Left lung (tissue), 10 donors: ENCODE data around the gene PIK3R1. TPM values are rescaled to one million over a fixed set of nuclear protein-coding genes. Genes with fewer than 3 reads are reported as not detected.
A peak's percentile ranks its signal among the peaks of the same experiment; 100 is the strongest.

Source experiments
- ATAC-seq: fragments of 200-7000 bp; cut with Tn5 transposase; one replicate; pipeline ENCODE4 v1.9.1; 2020; ENCODE audit warnings: moderate library complexity
- DNase-seq, 4 donors: peaks; one replicate each; pipeline ENCODE4 v3.0.0-alpha.2; 2013 to 2020
- H3K27ac ChIP-seq, 2 donors: fragments of 200-600 bp; sonication (generic) in 1 of 2; one replicate each; pipeline versions ENCODE4 v1.5.0 to v1.8.0; 2020 to 2021
- H3K27me3 ChIP-seq, 2 donors: fragments of 200-600 bp; sonication (generic) in 1 of 2; one replicate each; pipeline versions ENCODE4 v1.5.0 to v1.8.0; 2020 to 2021
- H3K36me3 ChIP-seq, 2 donors: fragments of 200-600 bp; sonication (generic) in 1 of 2; one replicate each; pipeline versions ENCODE4 v1.5.0 to v1.8.0; 2020 to 2021
- H3K4me1 ChIP-seq, 2 donors: fragments of 200-600 bp; one replicate each; pipeline ENCODE4 v1.8.0; 2021
- H3K4me3 ChIP-seq, 2 donors: fragments of 200-600 bp; sonication (generic) in 1 of 2; one replicate each; pipeline versions ENCODE4 v1.5.0 to v1.8.0; 2020 to 2021; ENCODE audit warnings: mild to moderate bottlenecking in 1 of 2
- H3K9me3 ChIP-seq, 2 donors: fragments of 200-600 bp; sonication (generic) in 1 of 2; one replicate each; pipeline versions ENCODE4 v1.5.0 to v1.8.0; 2020 to 2021
- intact Hi-C, 2 donors: fragments of 100-400 bp; cut with DNase I; formaldehyde crosslinking; loops; one replicate each; pipeline versions ENCODE4 v1.11.2 to v1.14.2; 2022
- polyA plus RNA-seq, 6 donors: library from polyadenylated mRNA; unstranded; fragments of 120-200 nt; gene quantifications; one replicate each; pipeline ENCODE4 v1.2.1, GENCODE V29; 2013; ENCODE audit not compliant: insufficient read length in 6 of 6
- total RNA-seq, 2 donors: library from RNA; stranded (reverse); fragmentation: NEBNext Ultra II Directional; extraction: Animal tissue kit (Norgen Biotek cat#: 25700); gene quantifications; one replicate each; pipeline ENCODE4 v1.2.1, GENCODE V29; 2021
- TF ChIP-seq, protein P1 (sequence below), 2 donors: fragments of 200-600 bp; sonication (generic) in 1 of 2; IDR thresholded peaks; one replicate each; pipeline versions ENCODE4 v1.5.0 to v1.8.0; 2021; ENCODE audit warnings: antibody characterized with exemption in 2 of 2
- donor health status: DM: no; HTN: yes; CAD: no.
- donor health status: DM: no; HTN: no; CAD: no.

The PIK3R1 gene
- total and polyA plus RNA-seq, 8 donors, result 70.9 to 92.9 (median 80.5) TPM

DNA sequence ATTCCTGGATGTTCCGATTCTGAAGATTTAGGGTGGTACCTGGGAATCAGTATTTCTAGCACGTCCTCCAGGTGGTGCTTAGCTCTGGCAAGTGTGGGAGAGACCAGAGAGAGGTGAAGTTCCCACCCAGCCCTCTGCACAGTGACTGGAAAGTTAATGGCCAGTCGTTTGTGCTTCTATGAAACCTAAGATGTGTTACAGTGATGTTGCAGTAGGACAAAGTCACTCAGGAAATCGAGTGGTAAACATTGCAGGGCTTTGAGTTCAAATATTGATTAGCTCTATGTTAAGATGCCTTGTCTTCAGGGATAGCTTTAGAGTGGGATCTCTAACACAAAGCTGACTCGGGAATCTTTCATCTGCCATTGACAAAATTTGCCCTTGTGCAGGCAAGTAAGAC is 55.6 kb downstream of the PIK3R1 start:
- H3K36me3 ChIP-seq, result peaks cover 0 to 19% of the 10 kb centered on the region in 2 donors
- ATAC-seq (no peak), DNase-seq (no peak)
- TF ChIP-seq, protein P1, sequence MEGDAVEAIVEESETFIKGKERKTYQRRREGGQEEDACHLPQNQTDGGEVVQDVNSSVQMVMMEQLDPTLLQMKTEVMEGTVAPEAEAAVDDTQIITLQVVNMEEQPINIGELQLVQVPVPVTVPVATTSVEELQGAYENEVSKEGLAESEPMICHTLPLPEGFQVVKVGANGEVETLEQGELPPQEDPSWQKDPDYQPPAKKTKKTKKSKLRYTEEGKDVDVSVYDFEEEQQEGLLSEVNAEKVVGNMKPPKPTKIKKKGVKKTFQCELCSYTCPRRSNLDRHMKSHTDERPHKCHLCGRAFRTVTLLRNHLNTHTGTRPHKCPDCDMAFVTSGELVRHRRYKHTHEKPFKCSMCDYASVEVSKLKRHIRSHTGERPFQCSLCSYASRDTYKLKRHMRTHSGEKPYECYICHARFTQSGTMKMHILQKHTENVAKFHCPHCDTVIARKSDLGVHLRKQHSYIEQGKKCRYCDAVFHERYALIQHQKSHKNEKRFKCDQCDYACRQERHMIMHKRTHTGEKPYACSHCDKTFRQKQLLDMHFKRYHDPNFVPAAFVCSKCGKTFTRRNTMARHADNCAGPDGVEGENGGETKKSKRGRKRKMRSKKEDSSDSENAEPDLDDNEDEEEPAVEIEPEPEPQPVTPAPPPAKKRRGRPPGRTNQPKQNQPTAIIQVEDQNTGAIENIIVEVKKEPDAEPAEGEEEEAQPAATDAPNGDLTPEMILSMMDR (IDR thresholded peaks at IDR 0.05), result no peak
- no peak overlapping the region for H3K27ac ChIP-seq
- H3K4me1 ChIP-seq, result peaks cover 29 to 66% of the 10 kb centered on the region in 2 donors
- H3K9me3 ChIP-seq, result no peaks in the 10 kb centered on the region
- no peaks in the 10 kb centered on the region for H3K27me3 ChIP-seq
- intact Hi-C loops, result no loop called here
- no peak overlapping the region for H3K4me3 ChIP-seq

DNA sequence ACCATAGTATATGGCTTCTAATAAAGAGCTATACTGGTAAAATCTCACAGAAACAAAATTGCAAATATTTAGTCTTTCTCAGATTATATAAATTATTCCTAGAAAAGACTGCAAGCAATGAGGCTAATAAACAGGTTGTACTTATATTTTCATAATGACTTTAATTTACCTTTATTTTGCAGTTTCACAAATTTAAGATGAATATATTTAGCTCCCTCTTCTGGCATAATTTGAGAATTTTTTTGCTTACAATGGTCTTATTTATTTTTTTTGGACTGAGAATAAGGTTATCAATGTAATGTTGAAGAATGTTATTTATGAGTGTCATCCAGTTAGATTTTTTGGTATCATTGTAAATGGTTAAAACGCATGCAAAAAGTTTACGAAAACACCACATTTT is 56.7 kb downstream of the PIK3R1 start:
- no peak for DNase-seq
- H3K4me3 ChIP-seq, result no peak overlapping the region
- TF ChIP-seq, protein P1 (IDR thresholded peaks at IDR 0.05), result peak in 1 of 2 donors; percentile 29
- H3K9me3 ChIP-seq, result no peaks in the 10 kb centered on the region
- ATAC-seq, result no peak
- peaks cover 22 to 54% of the 10 kb centered on the region in 2 donors for H3K4me1 ChIP-seq
- H3K27ac ChIP-seq, result no peak overlapping the region
- intact Hi-C loops, result no loop called here
- H3K36me3 ChIP-seq, result peaks cover 0 to 31% of the 10 kb centered on the region in 2 donors
- H3K27me3 ChIP-seq, result no peaks in the 10 kb centered on the region

DNA sequence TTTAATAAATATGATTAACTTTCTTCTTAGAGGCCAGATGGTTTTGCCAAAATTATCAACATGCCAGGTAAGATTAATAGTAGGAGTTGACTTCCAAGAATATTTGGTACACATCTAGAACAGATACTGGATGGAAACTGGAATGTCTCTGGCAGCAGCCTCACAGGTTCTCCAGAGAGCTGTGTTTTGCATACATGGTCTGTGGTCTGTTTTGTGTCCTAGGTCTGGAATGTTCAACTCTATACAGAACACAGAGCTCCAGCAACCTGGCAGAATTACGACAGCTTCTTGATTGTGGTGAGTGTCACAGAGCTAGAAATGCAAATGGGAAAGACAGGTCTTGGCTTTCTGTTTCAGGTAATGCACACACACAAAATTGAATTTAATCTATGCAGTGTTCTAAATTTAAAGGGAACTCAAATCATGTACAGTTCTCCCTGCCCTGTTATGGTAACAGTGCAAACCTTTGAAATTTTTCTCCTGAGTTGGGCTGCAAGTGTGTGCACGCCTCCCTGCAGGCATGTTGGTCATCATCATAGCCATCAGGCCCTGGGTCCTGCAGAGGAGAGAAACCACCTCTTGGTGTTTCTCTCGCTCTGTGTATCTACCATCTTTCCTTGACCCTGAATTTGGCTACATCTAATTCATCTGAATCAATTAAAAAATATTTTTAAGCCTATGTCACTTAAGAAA is 58.3 kb downstream of the PIK3R1 start:
- ATAC-seq, result no peak
- DNase-seq, result no peak
- Histone ChIP-seq H3K4me3 (no peak overlapping the region), H3K4me1 (peaks cover 8 to 52% of the 10 kb centered on the region in 2 donors), H3K27ac (no peak overlapping the region), H3K27me3 (no peaks in the 10 kb centered on the region), H3K9me3 (no peaks in the 10 kb centered on the region), H3K36me3 (peaks cover 0 to 46% of the 10 kb centered on the region in 2 donors)
- TF ChIP-seq, protein P1 (IDR thresholded peaks at IDR 0.05), result no peak
- intact Hi-C loops, result no loop called here

DNA sequence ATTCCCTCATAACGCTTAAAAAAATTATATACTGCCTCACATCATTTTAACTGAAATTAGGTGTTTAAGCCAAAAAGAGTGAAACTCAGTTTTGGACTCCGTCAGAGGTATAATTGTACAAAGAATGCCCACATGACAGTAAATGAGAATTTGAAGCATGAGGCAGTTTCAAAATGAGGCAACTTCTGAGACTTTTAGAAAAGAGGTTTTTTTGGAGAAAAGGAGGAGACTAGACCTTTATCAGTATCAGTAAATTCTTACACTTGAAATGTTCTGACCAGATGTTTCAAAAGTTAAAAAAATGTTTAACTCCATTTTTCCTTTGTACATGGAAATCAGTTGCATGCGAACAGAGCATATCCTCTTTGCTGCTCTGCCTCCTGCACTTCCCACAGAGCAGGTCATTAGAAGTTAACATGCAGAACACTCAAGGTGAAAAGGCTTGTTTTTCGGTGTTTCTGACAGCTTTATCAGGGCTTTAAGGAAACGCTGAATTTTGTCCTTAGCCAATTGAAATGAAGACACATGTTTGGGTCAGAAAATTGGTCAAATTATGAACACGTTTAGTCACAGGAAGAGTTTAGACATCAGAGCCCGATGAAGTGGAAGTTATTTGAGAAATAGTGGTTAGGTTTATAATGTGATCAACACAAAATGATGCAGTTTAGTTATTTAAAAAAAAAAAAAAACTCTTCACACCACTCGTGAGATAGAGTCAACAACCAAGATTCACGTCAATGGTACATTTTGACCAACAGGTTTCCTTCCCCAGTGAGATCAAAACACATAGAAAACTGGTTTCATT is 59.5 kb downstream of the PIK3R1 start:
- DNase-seq (no peak), ATAC-seq (no peak)
- Histone ChIP-seq H3K4me1 (peaks cover 8 to 40% of the 10 kb centered on the region in 2 donors), H3K36me3 (peaks cover 0 to 58% of the 10 kb centered on the region in 2 donors), H3K27ac (peak overlapping the region in 1 of 2 donors; percentile 31), H3K9me3 (no peaks in the 10 kb centered on the region), H3K4me3 (no peak overlapping the region), H3K27me3 (no peaks in the 10 kb centered on the region)
- intact Hi-C loops, result no loop called here
- TF ChIP-seq, protein P1 (IDR thresholded peaks at IDR 0.05), result no peak

DNA sequence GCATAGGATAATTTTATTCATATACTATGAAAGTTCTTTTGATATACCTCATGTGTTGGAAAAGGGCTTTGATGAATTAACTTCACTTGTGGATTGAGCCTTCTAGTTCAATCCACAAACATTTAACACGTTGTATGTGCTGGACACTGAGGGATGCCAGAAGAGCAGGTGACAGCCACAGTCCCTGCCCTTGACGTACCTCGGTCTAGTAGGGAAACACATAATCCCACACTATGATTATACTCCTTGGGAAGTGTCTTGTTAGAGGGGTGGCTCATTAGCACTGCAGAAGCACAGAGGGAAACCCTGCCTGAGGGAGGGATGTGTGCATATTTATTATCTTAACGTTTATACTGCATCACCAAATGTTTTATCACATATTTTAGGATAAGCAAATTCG is 61.2 kb downstream of the PIK3R1 start:
- no peak for ATAC-seq
- Histone ChIP-seq H3K27me3 (no peaks in the 10 kb centered on the region), H3K4me1 (peaks cover 0 to 23% of the 10 kb centered on the region in 2 donors), H3K9me3 (no peaks in the 10 kb centered on the region), H3K4me3 (no peak overlapping the region), H3K36me3 (peaks cover 0 to 75% of the 10 kb centered on the region in 2 donors), H3K27ac (no peak overlapping the region)
- no peak for DNase-seq
- intact Hi-C loops, result no loop called here
- TF ChIP-seq, protein P1 (IDR thresholded peaks at IDR 0.05), result no peak
